Immature natural killer cell (primary cell): ENCODE measurements around the gene CALHM5. TPM values are rescaled to one million over a fixed set of nuclear protein-coding genes. Genes with fewer than 3 reads are reported as not detected.

ENCODE experiments used
- DNase-seq, 3 donors: peaks; one replicate each; pipeline ENCODE4 v3.0.0; 2022; ENCODE audit warnings: mixed read lengths in 1 of 3
- H3K27ac Mint-ChIP-seq, 6 donors: one replicate each; pipeline ENCODE4 v1.8.0; 2020; ENCODE audit warnings: mixed read lengths in 6 of 6, mild to moderate bottlenecking in 5 of 6, inconsistent platforms in 4 of 6, moderate library complexity in 3 of 6
- H3K27me3 Mint-ChIP-seq, 3 donors: one replicate each; pipeline ENCODE4 v1.8.0; 2020 to 2021; ENCODE audit warnings: low read depth in 3 of 3, mild to moderate bottlenecking in 3 of 3, mixed read lengths in 3 of 3, moderate library complexity in 3 of 3, inconsistent platforms in 1 of 3
- H3K36me3 Mint-ChIP-seq, 3 donors: one replicate each; pipeline ENCODE4 v1.8.0; 2020; ENCODE audit warnings: mixed read lengths in 3 of 3, inconsistent platforms in 2 of 3, mild to moderate bottlenecking in 2 of 3
- H3K4me1 Mint-ChIP-seq, 2 donors: one replicate each; pipeline ENCODE4 v1.8.0; 2020; ENCODE audit warnings: inconsistent platforms in 2 of 2, mild to moderate bottlenecking in 2 of 2, mixed read lengths in 2 of 2, moderate library complexity in 1 of 2
- H3K4me3 Mint-ChIP-seq, 5 donors: one replicate each; pipeline ENCODE4 v1.8.0; 2020; ENCODE audit warnings: mild to moderate bottlenecking in 5 of 5, mixed read lengths in 5 of 5, inconsistent platforms in 3 of 5, moderate library complexity in 3 of 5
- H3K9me3 Mint-ChIP-seq, 6 donors: one replicate each; pipeline ENCODE4 v1.8.0; 2020; ENCODE audit warnings: mild to moderate bottlenecking in 6 of 6, mixed read lengths in 6 of 6, inconsistent platforms in 4 of 6, moderate library complexity in 3 of 6
- polyA plus RNA-seq, 3 donors: library from polyadenylated mRNA; unstranded; fragments of 300-500 nt; fragmentation: Illumina TruSeq; gene quantifications; one replicate each; pipeline ENCODE4 v1.2.3, GENCODE V29; 2021

The CALHM5 gene
- not detected for polyA plus RNA-seq

GRCh38 chr6:116511424-116512110, at the start of gene CALHM5:
Gene CALHM5, plus strand, starts transcription at chr6:116511639. Its CDS starts 58 bp downstream, at chr6:116511697.
- H3K36me3 Mint-ChIP-seq: no peaks in the 10 kb centered on the region
- no peaks in the 10 kb centered on the region for H3K4me1 Mint-ChIP-seq
- H3K27me3 Mint-ChIP-seq: peaks cover 0 to 7% (median 6%) of the 10 kb centered on the region in 3 donors
- no peak within 1 kb of the TSS for H3K27ac Mint-ChIP-seq
- H3K4me3 Mint-ChIP-seq: no peak within 1 kb of the TSS
- peaks cover 0 to 8% (median 0%) of the 10 kb centered on the region in 6 donors for H3K9me3 Mint-ChIP-seq
- no peak for DNase-seq

GRCh38 chr6:116461932-116462885, 49.2 kb upstream of the CALHM5 start:
- H3K27ac Mint-ChIP-seq: peak overlapping the region; percentile 68 to 91 (median 76)
- H3K27me3 Mint-ChIP-seq: peaks cover 2 to 9% (median 4%) of the 10 kb centered on the region in 3 donors
- no peaks in the 10 kb centered on the region for H3K36me3 Mint-ChIP-seq
- peak; percentile 64 to 72 (median 66) for DNase-seq
- no peaks in the 10 kb centered on the region for H3K9me3 Mint-ChIP-seq
- H3K4me1 Mint-ChIP-seq: peaks cover 24% of the 10 kb centered on the region in 2 donors
- H3K4me3 Mint-ChIP-seq: peak overlapping the region; percentile 72 to 90 (median 88)

DNA sequence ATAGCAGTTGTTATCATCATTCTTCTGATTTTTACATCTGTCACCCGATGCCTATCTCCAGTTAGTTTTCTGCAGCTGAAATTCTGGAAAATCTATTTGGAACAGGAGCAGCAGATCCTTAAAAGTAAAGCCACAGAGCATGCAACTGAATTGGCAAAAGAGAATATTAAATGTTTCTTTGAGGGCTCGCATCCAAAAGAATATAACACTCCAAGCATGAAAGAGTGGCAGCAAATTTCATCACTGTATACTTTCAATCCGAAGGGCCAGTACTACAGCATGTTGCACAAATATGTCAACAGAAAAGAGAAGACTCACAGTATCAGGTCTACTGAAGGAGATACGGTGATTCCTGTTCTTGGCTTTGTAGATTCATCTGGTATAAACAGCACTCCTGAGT, 48.1 kb upstream of the CALHM5 start:
- Mint-ChIP-seq H3K4me1 (peaks cover 24% of the 10 kb centered on the region in 2 donors), H3K9me3 (no peaks in the 10 kb centered on the region), H3K27me3 (peaks cover 2 to 11% (median 4%) of the 10 kb centered on the region in 3 donors), H3K4me3 (peak overlapping the region; percentile 15 to 88 (median 77)), H3K27ac (peak overlapping the region in 1 of 6 donors; percentile 26), H3K36me3 (no peaks in the 10 kb centered on the region)
- DNase-seq: no peak

DNA sequence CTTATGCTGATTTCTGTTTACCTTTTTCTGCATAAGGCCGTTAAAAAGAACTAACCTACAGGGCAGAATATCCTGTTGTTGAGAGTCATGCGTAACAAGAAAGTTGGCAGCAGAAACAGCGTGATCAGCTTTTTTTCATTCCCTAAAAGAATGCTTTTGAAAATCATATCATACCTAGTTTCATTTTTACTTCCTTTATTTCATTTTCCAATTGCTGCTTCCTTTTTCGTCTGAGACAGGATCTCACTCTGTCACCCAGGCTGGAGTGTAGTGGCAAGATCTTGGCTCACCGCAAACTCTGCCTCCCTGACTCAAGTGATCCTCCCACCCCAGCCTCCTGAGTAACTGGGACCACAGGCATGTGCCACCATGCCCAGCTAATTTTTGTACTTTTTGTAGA, 46.2 kb upstream of the CALHM5 start:
- DNase-seq: no peak
- Mint-ChIP-seq H3K36me3 (no peaks in the 10 kb centered on the region), H3K4me1 (peaks cover 24% of the 10 kb centered on the region in 2 donors), H3K4me3 (peak overlapping the region in 1 of 5 donors; percentile 13), H3K9me3 (no peaks in the 10 kb centered on the region), H3K27ac (peak overlapping the region in 1 of 6 donors; percentile 31), H3K27me3 (peaks cover 2 to 11% (median 4%) of the 10 kb centered on the region in 3 donors)

- no peaks in the 10 kb centered on the region for H3K36me3 Mint-ChIP-seq
- no peaks in the 10 kb centered on the region for H3K9me3 Mint-ChIP-seq
- DNase-seq: no peak
- H3K27ac Mint-ChIP-seq: no peak overlapping the region
- H3K27me3 Mint-ChIP-seq: peaks cover 0 to 3% (median 0%) of the 10 kb centered on the region in 3 donors
- peaks cover 12% of the 10 kb centered on the region in 2 donors for H3K4me1 Mint-ChIP-seq
- no peak overlapping the region for H3K4me3 Mint-ChIP-seq
Measured at GRCh38 chr6:116467096-116467495, 44.3 kb upstream of the CALHM5 start.

DNA sequence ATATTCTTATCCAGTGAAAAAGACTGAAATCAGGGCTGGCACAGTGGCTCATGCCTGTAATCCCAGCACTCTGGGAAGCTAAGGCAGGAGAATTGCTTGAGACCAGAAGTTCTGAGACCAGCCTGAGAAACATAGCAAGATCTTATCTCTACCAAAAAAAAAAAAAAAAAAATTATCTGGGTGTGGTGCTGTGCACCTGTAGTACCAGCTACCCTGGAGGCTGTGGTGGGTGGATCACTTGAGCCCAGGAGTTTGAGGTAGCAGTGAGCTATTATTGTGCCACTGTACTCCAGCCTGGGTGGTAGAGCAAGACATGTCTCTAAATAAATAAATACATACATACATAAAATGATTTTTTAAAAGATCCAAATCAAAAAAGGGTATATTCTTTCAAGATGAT, 43.9 kb upstream of the CALHM5 start:
- Mint-ChIP-seq H3K4me3 (no peak overlapping the region), H3K4me1 (peaks cover 9% of the 10 kb centered on the region in 2 donors), H3K9me3 (no peaks in the 10 kb centered on the region), H3K27ac (no peak overlapping the region), H3K27me3 (peaks cover 0 to 3% (median 0%) of the 10 kb centered on the region in 3 donors), H3K36me3 (peaks cover 0 to 1% (median 0%) of the 10 kb centered on the region in 3 donors)
- no peak for DNase-seq

- H3K9me3 Mint-ChIP-seq: no peaks in the 10 kb centered on the region
- peaks cover 1% of the 10 kb centered on the region in 2 donors for H3K4me1 Mint-ChIP-seq
- peaks cover 0 to 4% (median 0%) of the 10 kb centered on the region in 3 donors for H3K36me3 Mint-ChIP-seq
- H3K27me3 Mint-ChIP-seq: peaks cover 0 to 3% (median 0%) of the 10 kb centered on the region in 3 donors
- no peak overlapping the region for H3K4me3 Mint-ChIP-seq
- H3K27ac Mint-ChIP-seq: no peak overlapping the region
- no peak for DNase-seq
Measured at GRCh38 chr6:116468293-116468692, 43.1 kb upstream of the CALHM5 start.

DNA sequence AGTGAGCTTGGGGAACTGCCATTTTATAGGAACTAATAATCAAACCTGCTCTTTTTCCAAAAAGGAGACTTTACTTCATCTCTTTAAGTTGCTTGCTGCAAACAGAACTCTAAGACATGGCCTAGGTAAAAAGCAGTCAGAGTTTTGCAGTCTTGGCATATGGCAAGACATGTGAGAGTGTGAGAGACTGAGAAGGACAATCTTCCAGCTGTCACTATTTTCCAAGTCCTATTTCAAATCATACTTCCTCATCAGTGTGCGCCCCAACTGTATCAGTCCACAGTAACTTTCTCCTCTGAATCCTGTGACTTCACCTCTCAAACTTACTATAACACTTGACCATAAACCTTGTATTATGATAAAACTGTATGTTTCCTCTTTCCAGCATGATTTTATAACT, 39.9 kb upstream of the CALHM5 start:
- Mint-ChIP-seq H3K27ac (no peak overlapping the region), H3K36me3 (peaks cover 0 to 4% (median 0%) of the 10 kb centered on the region in 3 donors), H3K9me3 (no peaks in the 10 kb centered on the region), H3K27me3 (peaks cover 0 to 3% (median 0%) of the 10 kb centered on the region in 3 donors), H3K4me3 (no peak overlapping the region), H3K4me1 (peaks cover 24 to 25% of the 10 kb centered on the region in 2 donors)
- DNase-seq: no peak

DNA sequence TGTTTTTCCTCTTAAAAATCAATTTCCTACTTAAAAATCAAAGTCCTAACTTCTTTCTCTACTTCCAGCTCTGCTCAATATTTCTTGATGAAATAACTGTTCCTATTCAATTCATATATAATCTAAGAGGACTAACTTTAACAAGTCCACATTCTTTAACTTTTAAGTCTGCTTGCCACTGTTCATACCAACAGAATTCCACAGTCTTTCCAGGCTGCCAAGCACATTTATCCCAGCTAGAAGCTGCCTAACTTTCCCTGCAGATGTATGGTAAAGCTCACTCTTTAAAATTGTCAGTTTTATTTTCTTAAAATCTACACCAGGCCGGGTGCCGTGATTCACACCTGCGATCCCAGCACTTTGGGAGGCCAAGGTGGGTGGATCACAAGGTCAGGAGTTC, 38.7 kb upstream of the CALHM5 start:
- Mint-ChIP-seq H3K27ac (no peak overlapping the region), H3K4me3 (no peak overlapping the region), H3K27me3 (peaks cover 0 to 3% (median 0%) of the 10 kb centered on the region in 3 donors), H3K4me1 (peaks cover 30 to 31% of the 10 kb centered on the region in 2 donors), H3K9me3 (no peaks in the 10 kb centered on the region), H3K36me3 (peaks cover 0 to 4% (median 0%) of the 10 kb centered on the region in 3 donors)
- DNase-seq: no peak

DNA sequence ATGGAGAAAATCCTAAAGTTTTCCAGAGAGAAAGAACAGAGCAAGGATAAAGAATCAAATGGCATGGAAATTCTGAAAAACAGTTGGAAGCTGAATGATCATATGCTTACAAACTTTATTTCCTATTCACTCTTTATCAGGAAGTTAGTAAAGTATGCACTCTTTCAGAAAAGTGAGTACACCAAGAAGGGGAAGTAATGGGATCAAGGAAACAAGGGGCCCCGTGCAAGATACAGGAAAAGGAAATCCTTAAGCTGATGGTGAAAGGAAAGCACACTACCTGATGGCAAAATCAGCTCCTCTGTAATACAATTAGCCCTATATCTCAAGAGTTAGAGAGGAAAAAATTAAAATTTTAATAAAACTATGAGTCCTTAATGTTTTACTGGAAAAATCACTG, 36.3 kb upstream of the CALHM5 start:
- H3K27me3 Mint-ChIP-seq: no peaks in the 10 kb centered on the region
- peak overlapping the region; percentile 70 to 96 (median 90) for H3K27ac Mint-ChIP-seq
- H3K9me3 Mint-ChIP-seq: no peaks in the 10 kb centered on the region
- DNase-seq: no peak
- H3K36me3 Mint-ChIP-seq: peaks cover 0 to 4% (median 0%) of the 10 kb centered on the region in 3 donors
- H3K4me1 Mint-ChIP-seq: peaks cover 30 to 31% of the 10 kb centered on the region in 2 donors
- H3K4me3 Mint-ChIP-seq: peak overlapping the region; percentile 81 to 90 (median 84)

DNA sequence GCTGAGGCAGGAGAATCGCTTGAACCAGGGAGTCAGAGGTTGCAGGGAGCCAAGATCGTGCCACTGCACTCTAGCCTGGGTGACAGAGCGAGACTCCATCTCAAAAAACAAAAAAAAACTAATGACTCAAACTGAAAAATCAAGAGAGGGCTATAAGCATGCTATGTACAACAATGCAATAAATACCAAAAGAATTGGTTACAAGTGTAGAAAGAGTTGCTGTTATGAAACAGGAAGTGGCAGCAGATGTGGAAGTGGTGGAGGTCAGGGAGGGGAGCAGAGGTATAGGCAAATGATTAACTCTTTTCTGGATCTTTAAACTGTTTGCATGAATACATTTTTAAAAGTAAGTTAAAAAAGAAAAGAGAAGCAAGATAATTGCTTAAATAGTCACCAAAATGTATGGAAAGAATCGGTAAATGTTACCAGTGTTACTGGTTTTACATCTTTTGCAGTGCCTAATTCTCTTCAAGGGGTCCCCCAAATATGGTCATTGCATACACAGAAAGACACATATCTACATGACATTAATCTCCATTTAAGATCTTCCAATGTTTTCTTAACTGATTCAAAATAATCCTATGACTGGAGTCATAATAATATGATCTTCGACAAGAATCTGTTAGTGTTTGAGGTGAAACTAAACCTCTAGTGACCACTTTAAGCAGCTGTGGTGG, 35.3 kb upstream of the CALHM5 start:
- H3K9me3 Mint-ChIP-seq: no peaks in the 10 kb centered on the region
- H3K4me1 Mint-ChIP-seq: peaks cover 30 to 31% of the 10 kb centered on the region in 2 donors
- peak overlapping the region; percentile 81 to 90 (median 84) for H3K4me3 Mint-ChIP-seq
- H3K36me3 Mint-ChIP-seq: peaks cover 0 to 4% (median 0%) of the 10 kb centered on the region in 3 donors
- peaks cover 0 to 2% (median 0%) of the 10 kb centered on the region in 3 donors for H3K27me3 Mint-ChIP-seq
- DNase-seq: peak; percentile 48 to 57 (median 55)
- peak overlapping the region; percentile 70 to 96 (median 90) for H3K27ac Mint-ChIP-seq

- Mint-ChIP-seq H3K27me3 (peaks cover 0 to 4% (median 3%) of the 10 kb centered on the region in 3 donors), H3K4me3 (no peak overlapping the region), H3K27ac (no peak overlapping the region), H3K4me1 (no peaks in the 10 kb centered on the region), H3K9me3 (no peaks in the 10 kb centered on the region), H3K36me3 (no peaks in the 10 kb centered on the region)
- DNase-seq: no peak
Measured at GRCh38 chr6:116482780-116483179, 28.7 kb upstream of the CALHM5 start.

- no peaks in the 10 kb centered on the region for H3K4me1 Mint-ChIP-seq
- no peak overlapping the region for H3K4me3 Mint-ChIP-seq
Measured at GRCh38 chr6:116483616-116484015, 27.8 kb upstream of the CALHM5 start.

More at GRCh38 chr6:116483616-116484015, 27.8 kb upstream of the CALHM5 start:
- Mint-ChIP-seq H3K36me3 (no peaks in the 10 kb centered on the region), H3K27me3 (peaks cover 0 to 4% (median 3%) of the 10 kb centered on the region in 3 donors), H3K27ac (no peak overlapping the region), H3K9me3 (peaks cover 0 to under 1% (median 0%) of the 10 kb centered on the region in 6 donors)
- no peak for DNase-seq
